Left lung (tissue), 10 donors: ENCODE results near the gene ZNF736. TPM values are rescaled to one million over a fixed set of nuclear protein-coding genes. Genes with fewer than 3 reads are reported as not detected.
"Not testable (repeated sequence)": the region's sequence is repeated elsewhere in the genome, so short reads cannot be mapped to it uniquely, and the experiment has no call there.

ENCODE experiments used
- ATAC-seq: fragments of 200-7000 bp; cut with Tn5 transposase; one replicate; pipeline ENCODE4 v1.9.1; 2020; ENCODE audit warnings: moderate library complexity
- DNase-seq, 4 donors: peaks; one replicate each; pipeline ENCODE4 v3.0.0-alpha.2; 2013 to 2020
- H3K27ac ChIP-seq, 2 donors: fragments of 200-600 bp; sonication (generic) in 1 of 2; one replicate each; pipeline versions ENCODE4 v1.5.0 to v1.8.0; 2020 to 2021
- H3K27me3 ChIP-seq, 2 donors: fragments of 200-600 bp; sonication (generic) in 1 of 2; one replicate each; pipeline versions ENCODE4 v1.5.0 to v1.8.0; 2020 to 2021
- H3K36me3 ChIP-seq, 2 donors: fragments of 200-600 bp; sonication (generic) in 1 of 2; one replicate each; pipeline versions ENCODE4 v1.5.0 to v1.8.0; 2020 to 2021
- H3K4me1 ChIP-seq, 2 donors: fragments of 200-600 bp; one replicate each; pipeline ENCODE4 v1.8.0; 2021
- H3K4me3 ChIP-seq, 2 donors: fragments of 200-600 bp; sonication (generic) in 1 of 2; one replicate each; pipeline versions ENCODE4 v1.5.0 to v1.8.0; 2020 to 2021; ENCODE audit warnings: mild to moderate bottlenecking in 1 of 2
- H3K9me3 ChIP-seq, 2 donors: fragments of 200-600 bp; sonication (generic) in 1 of 2; one replicate each; pipeline versions ENCODE4 v1.5.0 to v1.8.0; 2020 to 2021
- CTCF ChIP-seq, 2 donors: fragments of 200-600 bp; sonication (generic) in 1 of 2; IDR thresholded peaks; one replicate each; pipeline versions ENCODE4 v1.5.0 to v1.8.0; 2021; ENCODE audit warnings: antibody characterized with exemption in 2 of 2
- intact Hi-C, 2 donors: fragments of 100-400 bp; cut with DNase I; formaldehyde crosslinking; loops; one replicate each; pipeline versions ENCODE4 v1.11.2 to v1.14.2; 2022
- polyA plus RNA-seq, 6 donors: library from polyadenylated mRNA; unstranded; fragments of 120-200 nt; gene quantifications; one replicate each; pipeline ENCODE4 v1.2.1, GENCODE V29; 2013; ENCODE audit not compliant: insufficient read length in 6 of 6
- total RNA-seq, 2 donors: library from RNA; stranded (reverse); fragmentation: NEBNext Ultra II Directional; extraction: Animal tissue kit (Norgen Biotek cat#: 25700); gene quantifications; one replicate each; pipeline ENCODE4 v1.2.1, GENCODE V29; 2021
- donor health status: DM: no; HTN: yes; CAD: no.
- donor health status: DM: no; HTN: no; CAD: no.

Gene ZNF736
- total and polyA plus RNA-seq, 8 donors = 17.1 to 23.9 (median 20.7) TPM

- no peak for TF ChIP-seq CTCF (IDR thresholded peaks at IDR 0.05)
- Histone ChIP-seq H3K4me3 (peak overlapping the region; percentile 66 to 69), H3K36me3 (peaks cover 0 to 9% of the 10 kb centered on the region in 2 donors), H3K27me3 (no peaks in the 10 kb centered on the region), H3K27ac (peak overlapping the region; percentile 67 to 91), H3K9me3 (peaks cover 0 to 9% of the 10 kb centered on the region in 2 donors), H3K4me1 (peaks cover 12 to 19% of the 10 kb centered on the region in 2 donors)
- DNase-seq (no peak), ATAC-seq (no peak)
- intact Hi-C loops = no loop called here
These were observed 805 bp downstream of the ZNF736 start for GRCh38 chr7:64314566-64314965.

- H3K4me3 ChIP-seq, H3K27ac ChIP-seq, DNase-seq, H3K27me3 ChIP-seq, ATAC-seq, intact Hi-C loops: not testable (repeated sequence)
- Histone ChIP-seq H3K4me1 (peaks cover 12 to 19% of the 10 kb centered on the region in 2 donors), H3K9me3 (peaks cover 0 to 16% of the 10 kb centered on the region in 2 donors), H3K36me3 (peaks cover 0 to 12% of the 10 kb centered on the region in 2 donors)
These were observed 2.4 kb downstream of the ZNF736 start for GRCh38 chr7:64316031-64316742.

- Histone ChIP-seq H3K4me1 (peaks cover 0 to 2% of the 10 kb centered on the region in 2 donors), H3K9me3 (peaks cover 0 to 57% of the 10 kb centered on the region in 2 donors), H3K4me3 (no peak overlapping the region), H3K27ac (no peak overlapping the region), H3K36me3 (peaks cover 0 to 14% of the 10 kb centered on the region in 2 donors), H3K27me3 (no peaks in the 10 kb centered on the region)
- DNase-seq (no peak), ATAC-seq (no peak)
- TF ChIP-seq CTCF (IDR thresholded peaks at IDR 0.05) = no peak
- intact Hi-C loops = no loop called here
These were observed 7.1 kb downstream of the ZNF736 start for GRCh38 chr7:64320547-64321513.

- H3K4me1 ChIP-seq, ATAC-seq, DNase-seq, intact Hi-C loops, H3K27ac ChIP-seq, H3K27me3 ChIP-seq, H3K4me3 ChIP-seq: not testable (repeated sequence)
- Histone ChIP-seq H3K9me3 (peaks cover 0 to 81% of the 10 kb centered on the region in 2 donors), H3K36me3 (peaks cover 0 to 13% of the 10 kb centered on the region in 2 donors)
These were observed 10.4 kb downstream of the ZNF736 start for GRCh38 chr7:64324166-64324565.

GRCh38 chr7:64348713-64349210 lies 35.0 kb downstream of the ZNF736 start:
- peaks cover 29 to 100% of the 10 kb centered on the region in 2 donors for H3K9me3 ChIP-seq
- intact Hi-C loops, H3K27me3 ChIP-seq, DNase-seq, ATAC-seq, H3K4me1 ChIP-seq, H3K27ac ChIP-seq, H3K4me3 ChIP-seq: not testable (repeated sequence)
- H3K36me3 ChIP-seq = peaks cover 0 to 69% of the 10 kb centered on the region in 2 donors

GRCh38 chr7:64359543-64359942 lies 45.8 kb downstream of the ZNF736 start:
- ATAC-seq (no peak), DNase-seq (no peak)
- H3K36me3 ChIP-seq = peaks cover 0 to 12% of the 10 kb centered on the region in 2 donors
- no peaks in the 10 kb centered on the region for H3K4me1 ChIP-seq
- peaks cover 0 to 99% of the 10 kb centered on the region in 2 donors for H3K9me3 ChIP-seq
- TF ChIP-seq CTCF (IDR thresholded peaks at IDR 0.05) = no peak
- intact Hi-C loops = no loop called here
- H3K27ac ChIP-seq = no peak overlapping the region
- no peaks in the 10 kb centered on the region for H3K27me3 ChIP-seq
- H3K4me3 ChIP-seq = no peak overlapping the region
